ENCODE results near the gene RASGEF1B. TPM values are rescaled to one million over a fixed set of nuclear protein-coding genes. Genes with fewer than 3 reads are reported as not detected.

The RASGEF1B gene
- total RNA-seq = 0.33 and 0.34 TPM in 2 replicates

GRCh38 chr4:81471588-81472280 lies at the start of gene RASGEF1B:
RASGEF1B (minus strand) TSS chr4:81471907; CDS start chr4:81459508, 12,399 bp downstream.
- peak; percentile 67 for DNase-seq

DNA sequence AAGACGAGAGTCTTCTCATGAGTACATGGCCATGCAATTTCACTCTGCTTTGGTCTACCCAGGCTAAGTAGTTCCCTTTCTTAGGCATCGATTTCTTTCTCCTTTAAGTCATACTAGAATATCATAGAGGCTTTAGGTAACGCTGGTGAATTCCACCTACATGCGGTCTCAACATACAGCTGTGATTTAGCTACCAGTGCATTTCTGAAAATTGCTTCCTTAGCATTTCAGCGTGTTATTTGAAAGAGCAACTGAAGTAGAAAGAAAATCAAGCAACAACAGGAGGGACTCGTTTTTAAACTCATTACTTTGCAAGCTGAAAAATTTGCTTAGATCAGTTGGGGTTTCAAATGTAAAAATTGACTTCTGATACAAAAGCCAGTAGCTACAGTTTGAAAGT lies 48.1 kb upstream of the RASGEF1B start:
- no peak for DNase-seq

DNA sequence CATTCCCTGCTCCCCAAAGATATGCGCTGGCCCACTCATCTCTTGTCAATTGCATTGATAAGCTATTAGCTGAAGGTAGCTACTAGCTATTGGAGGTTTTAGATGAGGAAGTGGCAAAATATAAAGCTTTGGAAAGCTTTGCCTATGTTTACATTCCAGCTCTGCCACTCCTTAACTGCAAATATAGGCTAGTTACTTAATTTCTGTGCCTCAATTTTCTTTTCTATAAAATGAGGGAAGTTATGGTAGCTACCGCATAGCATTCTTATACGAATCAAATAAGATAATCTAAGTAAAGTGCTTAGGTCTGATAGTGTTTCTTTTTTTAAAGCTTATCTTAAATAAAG lies 47.7 kb upstream of the RASGEF1B start:
- no peak for DNase-seq

DNA sequence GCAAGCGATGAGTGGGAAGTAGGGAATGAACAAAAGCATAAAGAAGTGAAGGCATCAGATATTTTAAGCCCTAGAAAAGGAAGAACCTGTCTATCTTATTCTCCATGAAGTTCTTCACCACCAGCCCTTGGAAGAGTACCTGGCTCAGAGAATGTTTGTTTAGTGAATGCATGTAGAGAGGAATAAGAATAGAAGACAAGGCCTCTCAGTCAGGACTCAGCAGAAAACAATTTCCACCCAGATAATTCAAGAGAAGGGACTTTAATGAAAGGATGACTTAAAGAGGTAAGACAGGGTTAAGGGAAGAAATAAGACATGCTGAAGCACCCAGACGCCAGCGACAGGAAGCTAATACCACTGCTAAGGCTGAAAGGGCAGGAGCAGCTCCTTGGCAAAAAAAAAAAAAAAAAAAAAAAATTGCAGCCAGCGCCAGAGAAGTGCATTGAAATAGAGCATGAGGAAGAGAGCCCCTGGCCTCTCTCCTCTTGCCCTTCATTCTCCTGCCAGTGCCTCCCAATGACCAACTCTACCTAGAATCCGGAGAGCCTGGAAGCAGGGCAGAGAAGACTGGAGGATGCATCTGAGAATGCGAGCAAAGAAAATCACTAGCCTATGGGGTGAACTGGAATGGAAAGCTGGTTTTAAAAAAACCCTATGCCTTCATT lies 47.2 kb upstream of the RASGEF1B start:
- DNase-seq = no peak

DNA sequence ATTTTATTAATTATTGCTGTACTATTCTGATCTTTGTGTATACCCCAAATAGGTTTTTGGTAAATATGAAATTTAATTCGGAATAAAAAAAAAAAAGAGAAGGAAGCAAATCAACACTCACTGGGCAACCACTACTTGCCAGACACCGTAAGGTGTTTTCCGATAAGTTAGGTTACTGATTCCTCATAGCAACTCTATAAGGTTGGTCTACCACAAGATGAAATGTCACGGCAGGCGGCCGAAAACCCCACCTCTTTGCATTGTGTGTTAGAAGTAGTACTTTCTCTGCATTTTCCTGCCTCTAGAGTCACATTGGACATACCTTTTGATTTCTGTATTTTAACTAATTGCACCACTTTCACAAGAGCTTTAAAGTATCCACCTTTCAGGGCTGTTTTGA lies 44.5 kb upstream of the RASGEF1B start:
- no peak for DNase-seq

DNA sequence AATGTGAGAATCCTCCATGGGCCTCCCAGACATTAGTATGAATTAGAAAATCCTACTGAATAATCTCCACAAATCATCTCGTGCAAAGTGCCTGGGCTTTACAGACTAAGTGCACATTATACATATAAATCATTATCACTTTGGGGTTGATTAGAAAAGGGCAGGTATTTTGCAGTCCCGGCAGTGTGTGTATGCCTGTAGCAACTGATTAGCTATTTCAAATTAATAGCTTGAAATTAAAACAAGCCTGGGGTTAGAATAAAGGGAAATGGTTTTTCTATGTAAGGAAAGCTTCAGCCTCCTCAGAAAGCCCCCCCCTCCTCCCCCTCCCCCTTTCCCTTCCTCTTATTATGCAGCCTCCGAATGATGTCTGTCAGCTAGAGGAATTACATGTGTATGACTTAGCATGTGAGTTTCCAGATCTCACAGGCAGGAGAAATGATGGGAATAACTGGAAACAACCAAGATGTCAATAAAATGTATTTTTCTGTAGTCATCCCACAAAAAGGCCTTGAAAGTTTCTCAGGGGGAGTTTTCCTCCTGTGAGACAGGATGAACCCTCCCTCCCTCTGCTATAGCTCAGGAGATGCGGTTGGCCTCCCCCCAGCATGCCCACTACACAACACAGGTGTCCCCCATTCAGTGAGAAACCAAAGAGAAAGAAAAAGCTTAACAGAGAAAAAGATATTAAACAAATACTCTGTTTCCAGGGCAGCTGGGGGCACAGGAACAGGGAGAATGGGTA lies 41.2 kb upstream of the RASGEF1B start:
- no peak for DNase-seq

GRCh38 chr4:81512001-81512756 lies 40.5 kb upstream of the RASGEF1B start:
- DNase-seq = no peak

DNA sequence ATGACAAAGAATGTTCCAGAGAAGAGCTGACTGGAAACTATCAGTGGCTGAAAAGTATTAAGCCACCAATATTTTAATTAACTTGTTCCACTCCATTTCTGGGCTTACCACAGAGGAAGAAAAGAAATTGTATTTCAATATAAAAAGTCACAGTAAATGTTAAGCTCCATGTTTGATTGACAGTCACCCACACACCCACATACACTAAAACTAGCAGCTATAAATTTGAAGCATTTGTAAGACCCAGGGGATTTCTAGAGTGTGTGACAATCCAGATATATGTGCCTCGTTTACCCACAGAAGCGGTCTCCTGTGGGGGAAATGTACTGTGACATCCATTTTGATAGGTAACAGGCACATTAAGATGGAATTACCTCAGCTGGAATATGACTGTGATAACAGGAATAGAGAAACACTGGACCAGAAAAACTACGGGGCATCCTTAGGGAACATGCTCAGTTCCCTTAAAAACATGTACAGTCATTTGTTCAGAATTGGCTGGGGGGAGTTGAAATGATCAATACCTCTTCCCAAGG lies 39.0 kb upstream of the RASGEF1B start:
- DNase-seq = no peak

DNA sequence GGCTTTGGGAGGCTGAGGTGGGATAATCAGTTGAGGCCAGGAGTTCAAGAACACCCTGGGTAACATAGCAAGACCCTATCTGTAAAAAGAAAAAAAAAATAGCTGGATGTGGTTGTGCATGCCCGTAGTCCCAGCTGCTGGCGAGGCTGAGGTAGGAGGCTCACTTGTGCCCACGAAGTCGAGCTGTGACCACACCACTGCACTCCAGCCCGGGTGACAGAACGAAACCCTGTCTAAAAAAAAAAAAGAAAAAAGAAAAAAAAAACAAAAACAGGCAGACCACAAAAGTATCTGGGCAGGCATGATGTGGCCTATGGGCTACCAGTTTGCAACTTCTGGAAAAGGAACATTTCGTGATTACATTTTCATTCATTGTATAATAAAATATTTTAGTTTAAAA lies 38.1 kb upstream of the RASGEF1B start:
- DNase-seq = no peak

GRCh38 chr4:81509191-81509590 lies 37.5 kb upstream of the RASGEF1B start:
- DNase-seq = no peak

- DNase-seq = no peak
Observed at GRCh38 chr4:81508411-81509185, 36.9 kb upstream of the RASGEF1B start.

GRCh38 chr4:81507530-81507929 lies 35.8 kb upstream of the RASGEF1B start:
- no peak for DNase-seq

DNA sequence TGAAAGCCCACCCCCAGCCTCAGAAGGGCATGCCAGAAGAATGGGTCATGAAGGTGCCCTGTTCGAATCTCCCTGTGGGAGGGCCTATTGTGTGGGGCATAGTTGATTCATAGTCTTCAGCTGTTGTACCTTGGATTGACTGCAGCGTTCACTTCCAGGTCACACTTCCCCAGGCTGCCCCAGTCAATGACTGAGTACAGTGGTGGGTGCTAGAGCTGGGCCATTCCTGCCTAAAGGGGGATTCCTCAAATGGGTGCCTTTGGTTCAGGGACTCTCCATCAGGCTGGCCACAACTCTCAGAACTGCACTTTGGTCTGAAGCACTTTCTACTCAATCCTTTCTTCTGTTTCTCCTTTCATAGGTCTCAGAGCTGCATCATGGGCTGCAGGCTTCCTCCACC lies 35.0 kb upstream of the RASGEF1B start:
- no peak for DNase-seq

GRCh38 chr4:81505726-81506125 lies 34.0 kb upstream of the RASGEF1B start:
- no peak for DNase-seq

DNA sequence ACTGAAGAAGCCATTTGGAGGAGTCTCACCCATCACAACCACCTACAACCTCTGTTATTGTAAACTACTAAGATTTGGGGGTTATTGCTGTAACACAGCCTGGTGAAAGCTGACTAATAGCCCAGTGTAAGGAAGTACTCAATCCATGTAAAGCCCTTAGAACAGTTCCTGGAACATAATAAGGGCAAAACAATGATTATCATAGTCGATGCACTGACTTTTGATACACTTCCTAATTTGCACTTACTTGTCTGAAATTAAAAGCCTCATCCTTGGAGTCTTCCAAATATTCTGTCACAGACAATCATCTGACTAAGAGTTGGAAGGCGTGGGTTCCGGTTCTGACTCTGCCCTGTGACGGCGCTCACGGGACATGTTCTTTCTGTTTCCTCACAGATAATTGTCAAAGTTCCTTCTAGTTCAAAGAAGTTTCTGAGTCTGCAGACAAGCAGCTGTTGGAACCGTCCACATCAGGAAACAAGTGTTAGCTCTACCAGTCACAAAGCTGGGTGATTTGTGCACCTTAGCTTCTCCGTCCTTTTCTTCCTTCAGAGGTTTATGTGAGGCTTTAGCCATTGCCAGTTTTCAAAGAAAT lies 33.4 kb upstream of the RASGEF1B start:
- peak; percentile 2 for DNase-seq

DNA sequence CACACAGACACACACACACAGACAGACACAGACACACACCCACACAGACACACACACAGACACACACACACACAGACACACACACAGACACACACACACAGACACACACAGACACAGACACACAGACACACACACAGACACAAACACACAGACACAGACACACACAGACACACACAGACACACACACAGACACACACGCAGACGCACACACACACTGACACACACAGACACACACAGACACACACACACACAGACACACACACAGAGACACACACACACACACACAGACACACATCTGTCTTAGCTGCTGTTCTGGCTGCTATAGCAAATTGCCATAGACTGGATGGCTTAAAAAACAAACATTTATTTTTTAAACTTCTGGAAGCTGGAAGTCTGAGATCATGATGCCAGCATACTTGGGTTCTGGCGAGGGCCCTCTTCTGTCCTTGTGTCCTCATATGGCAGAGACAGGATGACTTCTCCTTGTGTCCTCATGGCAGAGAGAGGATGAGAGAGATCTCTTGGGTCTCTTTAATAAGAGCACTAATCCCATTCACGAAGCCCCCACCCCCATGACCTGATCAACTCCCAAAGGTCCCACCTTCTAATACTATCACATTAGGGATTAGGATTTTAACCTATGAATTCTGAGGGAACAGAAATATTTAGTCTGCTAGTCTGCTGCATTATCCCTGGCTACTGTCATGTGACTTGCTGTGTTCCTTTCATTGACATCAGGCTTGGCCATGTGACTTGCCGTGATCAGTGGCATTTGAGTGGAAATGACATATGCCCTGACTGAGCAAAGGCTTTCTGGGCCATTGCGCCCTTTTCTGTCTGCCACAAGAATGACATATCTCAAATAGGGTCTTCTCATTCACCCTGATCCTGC lies 32.7 kb upstream of the RASGEF1B start:
- DNase-seq = no peak

GRCh38 chr4:81503586-81503985 lies 31.9 kb upstream of the RASGEF1B start:
- DNase-seq = no peak

DNA sequence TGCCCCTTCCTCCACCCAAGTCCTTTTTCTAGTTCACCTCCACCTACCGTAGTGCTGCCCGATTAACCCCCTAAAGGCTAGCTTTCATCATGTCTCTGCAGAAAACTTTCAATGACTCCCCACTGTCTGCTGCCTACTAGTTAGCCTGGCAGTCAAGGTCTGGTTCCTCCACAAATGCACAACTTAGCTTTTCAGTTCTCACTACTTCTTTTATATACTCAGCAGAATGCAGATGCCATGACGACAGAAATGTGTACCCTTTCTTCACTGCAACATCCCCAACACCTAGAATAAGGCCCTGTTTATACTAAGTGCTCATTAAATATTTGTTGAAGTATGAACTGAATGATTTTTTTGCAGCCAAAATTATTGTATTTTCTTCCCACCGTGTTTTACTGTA lies 30.9 kb upstream of the RASGEF1B start:
- no peak for DNase-seq

GRCh38 chr4:81499840-81500239 lies 28.1 kb upstream of the RASGEF1B start:
- no peak for DNase-seq

DNA sequence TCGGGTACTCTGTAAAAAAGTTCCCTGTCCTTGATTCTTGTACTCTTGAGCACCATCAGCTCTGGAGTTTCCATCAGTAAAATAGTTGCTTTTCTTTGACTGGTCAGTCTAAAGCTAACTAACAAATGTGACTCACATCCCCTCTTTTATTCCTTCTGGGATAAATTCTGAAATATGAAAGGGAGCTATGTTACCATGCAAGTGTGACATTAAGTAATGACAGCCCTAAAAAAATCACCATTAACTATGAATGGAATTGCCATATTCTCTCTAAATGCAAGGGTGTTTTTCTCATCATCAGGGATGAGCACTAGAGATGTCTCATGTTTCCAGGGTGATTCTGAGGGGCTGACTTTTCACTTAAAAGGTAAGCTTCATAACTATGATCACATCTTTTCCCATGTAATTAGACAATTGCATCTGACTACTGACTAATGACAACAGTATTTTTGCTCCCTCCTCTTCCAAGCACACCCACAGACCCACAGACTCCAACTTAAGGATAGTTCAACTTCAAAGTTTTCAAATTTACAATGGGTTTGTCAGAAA lies 26.9 kb upstream of the RASGEF1B start:
- no peak for DNase-seq

Data from dermis blood vessel endothelial cell (primary cell).